Neural cell (in vitro differentiated cells): ENCODE measurements around the gene GRAMD2A. TPM values are rescaled to one million over a fixed set of nuclear protein-coding genes. Genes with fewer than 3 reads are reported as not detected.

Source experiments
- H2AFZ ChIP-seq: fragments of 200-600, 300-800 bp; sonication (generic), shearing (Covaris generic); 2 replicates; pipeline ENCODE4 v1.6.0; 2014; ENCODE audit warnings: low read depth, mild to moderate bottlenecking, antibody characterized with exemption, low read length, moderate library complexity
- H3F3A ChIP-seq: fragments of 200-600 bp; shearing (Covaris generic); 2 replicates; pipeline ENCODE4 v1.6.1; 2016; ENCODE audit warnings: mild to moderate bottlenecking, moderate library complexity, mixed read lengths, antibody characterized with exemption, low read length; ENCODE audit not compliant: insufficient read depth, poor library complexity, severe bottlenecking
- H3K27ac ChIP-seq: fragments of 200-600, 300-800 bp; sonication (generic), shearing (Covaris generic); 2 replicates; pipeline ENCODE4 v1.5.1; 2014; ENCODE audit warnings: mild to moderate bottlenecking, low read length, moderate library complexity
- H3K27me3 ChIP-seq: fragments of 300-800, 200-600 bp; sonication (generic), shearing (Covaris generic); 2 replicates; pipeline ENCODE4 v1.6.0; 2014; ENCODE audit warnings: mild to moderate bottlenecking, low read depth, low read length, moderate library complexity; ENCODE audit not compliant: insufficient read depth
- H3K36me3 ChIP-seq: fragments of 300-800, 200-600 bp; sonication (generic), shearing (Covaris generic); 2 replicates; pipeline ENCODE4 v1.5.1; 2014; ENCODE audit warnings: mild to moderate bottlenecking, antibody characterized with exemption, low read length, moderate library complexity; ENCODE audit not compliant: insufficient read depth
- H3K4me2 ChIP-seq: fragments of 300-800, 200-600 bp; sonication (generic), shearing (Covaris generic); 2 replicates; pipeline ENCODE4 v1.6.0; 2014; ENCODE audit warnings: mild to moderate bottlenecking, low read length
- H3K4me3 ChIP-seq: fragments of 300-800, 200-600 bp; sonication (generic), shearing (Covaris generic); 2 replicates; pipeline ENCODE4 v1.5.1; 2014; ENCODE audit warnings: mild to moderate bottlenecking, low read length, moderate library complexity
- H3K79me2 ChIP-seq: fragments of 200-600 bp; shearing (Covaris generic); replicated peaks from 2 replicates; pipeline ENCODE4 v1.6.0; 2014; ENCODE audit warnings: mild to moderate bottlenecking, low read length, moderate library complexity; ENCODE audit not compliant: insufficient read depth
- H3K9ac ChIP-seq: fragments of 300-800, 200-600 bp; sonication (generic), shearing (Covaris generic); 2 replicates; pipeline ENCODE4 v1.6.1; 2016; ENCODE audit warnings: mild to moderate bottlenecking, low read length, mixed read lengths
- H3K9me2 ChIP-seq: fragments of 200-600 bp; shearing (Covaris generic); 2 replicates; pipeline ENCODE4 v1.6.1; 2016; ENCODE audit warnings: mild to moderate bottlenecking, low read length, mixed read lengths; ENCODE audit not compliant: insufficient read depth
- H3K9me3 ChIP-seq: fragments of 200-600, 300-800 bp; sonication (generic), shearing (Covaris generic); 2 replicates; pipeline ENCODE4 v1.6.1; 2016; ENCODE audit warnings: mild to moderate bottlenecking, mixed run types, low read length, moderate library complexity, mixed read lengths
- H4K20me1 ChIP-seq: fragments of 200-600 bp; shearing (Covaris generic); 2 replicates; pipeline ENCODE4 v1.6.1; 2016; ENCODE audit warnings: mild to moderate bottlenecking, mixed run types; ENCODE audit not compliant: insufficient read depth
- EP300 ChIP-seq: fragments of 450-650 bp; conservative IDR thresholded peaks from 2 replicates; pipeline ENCODE4 v1.6.1; 2014; ENCODE audit warnings: antibody characterized with exemption, mild to moderate bottlenecking, moderate library complexity; ENCODE audit not compliant: poor library complexity, severe bottlenecking
- EZH2 ChIP-seq: fragments of 200-600, 300-800 bp; shearing (Covaris generic), sonication (generic); IDR thresholded peaks from 2 replicates; pipeline ENCODE4 v1.6.1; 2014; ENCODE audit warnings: antibody characterized with exemption, low read length, borderline replicate concordance, mild to moderate bottlenecking; ENCODE audit not compliant: insufficient read depth, poor library complexity, severe bottlenecking
- MXI1 ChIP-seq: fragments of 450-650 bp; conservative IDR thresholded peaks from 2 replicates; pipeline ENCODE4 v1.6.1; 2014; ENCODE audit warnings: antibody characterized with exemption, mild to moderate bottlenecking; ENCODE audit not compliant: poor library complexity, severe bottlenecking
- POLR2AphosphoS5 ChIP-seq: IDR thresholded peaks from 2 replicates; pipeline ENCODE4 v1.6.1; 2012
- RAD21 ChIP-seq: fragments of 450-650 bp; conservative IDR thresholded peaks from 2 replicates; pipeline ENCODE4 v1.6.1; 2014; ENCODE audit warnings: antibody characterized with exemption, mild to moderate bottlenecking, moderate library complexity
- SMC3 ChIP-seq: fragments of 450-650 bp; conservative IDR thresholded peaks from 2 replicates; pipeline ENCODE4 v1.6.1; 2014; ENCODE audit warnings: antibody characterized with exemption, mild to moderate bottlenecking, moderate library complexity; ENCODE audit not compliant: poor library complexity
- TAF1 ChIP-seq: IDR thresholded peaks from 2 replicates; pipeline ENCODE4 v1.6.1; 2012; ENCODE audit warnings: low read depth
- polyA plus RNA-seq: library from polyadenylated mRNA; depleted of rRNA; stranded (reverse); fragments of >200 nt; gene quantifications from 2 replicates; pipeline ENCODE4 v1.2.3, GENCODE V29; 2014
- TF ChIP-seq, protein P1 (sequence below): IDR thresholded peaks from 2 replicates; pipeline ENCODE4 v1.6.1; 2012; ENCODE audit warnings: borderline replicate concordance
- TF ChIP-seq, protein P2 (sequence below): fragments of 450-650 bp; IDR thresholded peaks from 2 replicates; pipeline ENCODE4 v1.5.1; 2014; ENCODE audit warnings: antibody characterized with exemption, mild to moderate bottlenecking, moderate library complexity; ENCODE audit not compliant: poor library complexity, severe bottlenecking

The GRAMD2A gene
- polyA plus RNA-seq, 1 donor from 2014 or later: 1.9 TPM

DNA sequence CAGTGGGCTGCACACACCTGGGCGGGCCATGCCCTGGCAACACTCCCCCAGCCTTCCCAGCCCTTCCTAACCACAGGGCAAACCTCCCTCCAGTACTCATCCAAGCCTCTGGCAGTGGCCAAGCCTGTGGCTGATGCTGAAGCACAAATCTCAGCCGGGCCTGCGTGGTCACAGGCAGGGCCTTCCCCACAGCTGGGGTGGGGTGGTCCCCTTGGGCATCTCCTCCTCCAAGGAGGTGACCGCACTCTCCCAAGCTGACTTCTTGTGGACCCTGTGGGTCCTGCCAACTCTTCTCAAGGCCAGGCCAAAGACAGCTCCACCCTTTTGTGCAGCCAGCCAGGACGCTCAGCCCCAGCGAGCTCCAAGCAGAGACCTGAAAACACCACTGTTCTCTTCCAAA lies 21.4 kb downstream of the GRAMD2A start:
- Histone ChIP-seq H3K79me2 (no peaks in the 10 kb centered on the region), H4K20me1 (no peaks in the 10 kb centered on the region), H3K9me2 (no peaks in the 10 kb centered on the region), H3K27ac (no peak overlapping the region), H2AFZ (no peak overlapping the region), H3K27me3 (no peaks in the 10 kb centered on the region), H3K9me3 (no peaks in the 10 kb centered on the region), H3K4me3 (no peak overlapping the region), H3F3A (no peaks in the 10 kb centered on the region), H3K4me2 (no peak overlapping the region), H3K36me3 (no peaks in the 10 kb centered on the region), H3K9ac (no peak overlapping the region)
- TF ChIP-seq TAF1 (no peak), EP300 (no peak), MXI1 (no peak), POLR2AphosphoS5 (no peak), SMC3 (no peak)
- TF ChIP-seq, protein P1, sequence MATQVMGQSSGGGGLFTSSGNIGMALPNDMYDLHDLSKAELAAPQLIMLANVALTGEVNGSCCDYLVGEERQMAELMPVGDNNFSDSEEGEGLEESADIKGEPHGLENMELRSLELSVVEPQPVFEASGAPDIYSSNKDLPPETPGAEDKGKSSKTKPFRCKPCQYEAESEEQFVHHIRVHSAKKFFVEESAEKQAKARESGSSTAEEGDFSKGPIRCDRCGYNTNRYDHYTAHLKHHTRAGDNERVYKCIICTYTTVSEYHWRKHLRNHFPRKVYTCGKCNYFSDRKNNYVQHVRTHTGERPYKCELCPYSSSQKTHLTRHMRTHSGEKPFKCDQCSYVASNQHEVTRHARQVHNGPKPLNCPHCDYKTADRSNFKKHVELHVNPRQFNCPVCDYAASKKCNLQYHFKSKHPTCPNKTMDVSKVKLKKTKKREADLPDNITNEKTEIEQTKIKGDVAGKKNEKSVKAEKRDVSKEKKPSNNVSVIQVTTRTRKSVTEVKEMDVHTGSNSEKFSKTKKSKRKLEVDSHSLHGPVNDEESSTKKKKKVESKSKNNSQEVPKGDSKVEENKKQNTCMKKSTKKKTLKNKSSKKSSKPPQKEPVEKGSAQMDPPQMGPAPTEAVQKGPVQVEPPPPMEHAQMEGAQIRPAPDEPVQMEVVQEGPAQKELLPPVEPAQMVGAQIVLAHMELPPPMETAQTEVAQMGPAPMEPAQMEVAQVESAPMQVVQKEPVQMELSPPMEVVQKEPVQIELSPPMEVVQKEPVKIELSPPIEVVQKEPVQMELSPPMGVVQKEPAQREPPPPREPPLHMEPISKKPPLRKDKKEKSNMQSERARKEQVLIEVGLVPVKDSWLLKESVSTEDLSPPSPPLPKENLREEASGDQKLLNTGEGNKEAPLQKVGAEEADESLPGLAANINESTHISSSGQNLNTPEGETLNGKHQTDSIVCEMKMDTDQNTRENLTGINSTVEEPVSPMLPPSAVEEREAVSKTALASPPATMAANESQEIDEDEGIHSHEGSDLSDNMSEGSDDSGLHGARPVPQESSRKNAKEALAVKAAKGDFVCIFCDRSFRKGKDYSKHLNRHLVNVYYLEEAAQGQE: no peak
- TF ChIP-seq, protein P2, sequence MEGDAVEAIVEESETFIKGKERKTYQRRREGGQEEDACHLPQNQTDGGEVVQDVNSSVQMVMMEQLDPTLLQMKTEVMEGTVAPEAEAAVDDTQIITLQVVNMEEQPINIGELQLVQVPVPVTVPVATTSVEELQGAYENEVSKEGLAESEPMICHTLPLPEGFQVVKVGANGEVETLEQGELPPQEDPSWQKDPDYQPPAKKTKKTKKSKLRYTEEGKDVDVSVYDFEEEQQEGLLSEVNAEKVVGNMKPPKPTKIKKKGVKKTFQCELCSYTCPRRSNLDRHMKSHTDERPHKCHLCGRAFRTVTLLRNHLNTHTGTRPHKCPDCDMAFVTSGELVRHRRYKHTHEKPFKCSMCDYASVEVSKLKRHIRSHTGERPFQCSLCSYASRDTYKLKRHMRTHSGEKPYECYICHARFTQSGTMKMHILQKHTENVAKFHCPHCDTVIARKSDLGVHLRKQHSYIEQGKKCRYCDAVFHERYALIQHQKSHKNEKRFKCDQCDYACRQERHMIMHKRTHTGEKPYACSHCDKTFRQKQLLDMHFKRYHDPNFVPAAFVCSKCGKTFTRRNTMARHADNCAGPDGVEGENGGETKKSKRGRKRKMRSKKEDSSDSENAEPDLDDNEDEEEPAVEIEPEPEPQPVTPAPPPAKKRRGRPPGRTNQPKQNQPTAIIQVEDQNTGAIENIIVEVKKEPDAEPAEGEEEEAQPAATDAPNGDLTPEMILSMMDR: no peak

DNA sequence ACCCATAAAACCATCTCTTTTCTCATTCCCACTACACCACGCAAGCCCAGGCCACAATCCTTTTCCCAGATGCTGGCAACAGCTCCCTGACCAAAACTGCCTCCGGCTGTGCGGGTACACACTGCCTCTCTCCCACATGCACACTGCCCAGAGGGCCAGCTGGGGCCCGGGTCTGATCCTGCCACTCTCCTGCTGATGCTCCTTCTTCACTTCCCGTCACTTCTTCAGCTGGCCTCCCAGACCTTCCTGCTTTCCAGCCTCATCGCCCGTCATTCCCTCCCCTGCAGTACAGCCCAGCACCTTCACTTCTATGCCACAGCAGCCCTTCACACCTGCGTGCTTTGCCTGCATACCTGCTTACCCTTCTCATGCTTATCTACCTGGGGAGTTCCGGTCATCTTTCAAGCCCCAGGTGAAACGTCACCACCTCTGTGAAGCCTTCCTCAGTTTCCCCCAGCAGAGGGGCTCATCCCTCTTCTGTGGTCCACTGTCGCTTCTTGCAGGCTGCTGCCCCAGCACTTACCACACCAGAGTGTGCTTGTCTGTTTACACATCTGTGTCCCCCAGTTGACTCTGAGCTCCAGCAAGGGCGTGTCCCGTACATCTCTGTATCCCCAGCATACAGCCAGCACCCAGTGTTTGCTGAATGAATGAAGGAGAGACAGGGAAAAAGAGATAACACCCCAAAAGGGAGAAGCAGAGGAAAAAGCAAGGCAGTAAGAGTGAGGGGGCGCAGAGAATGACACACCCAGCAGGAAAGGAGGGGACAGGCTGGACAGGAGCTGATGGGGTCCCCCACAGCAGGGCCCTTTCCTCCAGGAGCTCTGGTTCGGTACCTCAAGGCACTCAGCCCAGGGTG lies 22.2 kb downstream of the GRAMD2A start:
- no peaks in the 10 kb centered on the region for H3K9me2 ChIP-seq
- no peak overlapping the region for H3K27ac ChIP-seq
- H2AFZ ChIP-seq: no peak overlapping the region
- H4K20me1 ChIP-seq: no peaks in the 10 kb centered on the region
- H3K36me3 ChIP-seq: no peaks in the 10 kb centered on the region
- H3K4me2 ChIP-seq: no peak overlapping the region
- no peak overlapping the region for H3K4me3 ChIP-seq
- H3K79me2 ChIP-seq: no peaks in the 10 kb centered on the region
- H3F3A ChIP-seq: no peaks in the 10 kb centered on the region
- TF ChIP-seq RAD21: no peak
- no peak for TF ChIP-seq POLR2AphosphoS5
- no peak for TF ChIP-seq SMC3
- TF ChIP-seq EP300: no peak
- no peak for TF ChIP-seq EZH2
- TF ChIP-seq, protein P1: no peak
- TF ChIP-seq, protein P2: no peak
- no peak for TF ChIP-seq TAF1
- no peak for TF ChIP-seq MXI1
- H3K9me3 ChIP-seq: no peaks in the 10 kb centered on the region
- no peak overlapping the region for H3K9ac ChIP-seq
- no peaks in the 10 kb centered on the region for H3K27me3 ChIP-seq
